Peyer's patch (tissue), 4 donors: Measurements from ENCODE around the gene PPP1CB. TPM values are rescaled to one million over a fixed set of nuclear protein-coding genes. Genes with fewer than 3 reads are reported as not detected.

Experiments
- DNase-seq, 3 donors: peaks; one replicate each; pipeline ENCODE4 v3.0.0-alpha.2; 2017 to 2019
- H3K27ac ChIP-seq, 4 donors: fragments of 200-600 bp; sonication (generic); one replicate each; pipeline ENCODE4 v1.5.1; 2016 to 2019
- H3K27me3 ChIP-seq, 2 donors: fragments of 200-600 bp; sonication (generic); one replicate each; pipeline ENCODE4 v1.5.1; 2019
- H3K36me3 ChIP-seq, 3 donors: fragments of 200-600 bp; sonication (generic); one replicate each; pipeline ENCODE4 v1.5.1; 2016 to 2019
- H3K4me1 ChIP-seq, 4 donors: fragments of 200-600 bp; sonication (generic); one replicate each; pipeline ENCODE4 v1.5.1; 2016 to 2019
- H3K4me3 ChIP-seq, 4 donors: fragments of 200-600 bp; sonication (generic); 1 replicate in 3 of 4; 2 replicates in 1 of 4; pipeline ENCODE4 v1.5.1; 2016 to 2019; ENCODE audit warnings: mild to moderate bottlenecking in 1 of 4
- H3K9me3 ChIP-seq, 4 donors: fragments of 200-600 bp; sonication (generic); one replicate each; pipeline ENCODE4 v1.5.1; 2016 to 2019; ENCODE audit warnings: mild to moderate bottlenecking in 1 of 4
- CTCF ChIP-seq, 6 experiments: fragments of 450-650 bp in 4 of 6; fragments of 200-600 bp in 2 of 6; sonication (generic) in 1 of 6; IDR thresholded peaks; one replicate each; pipeline ENCODE4 v1.5.1; 2017 to 2019; ENCODE audit warnings: antibody characterized with exemption in 6 of 6, mild to moderate bottlenecking in 3 of 6, moderate library complexity in 1 of 6
- POLR2A ChIP-seq, 2 donors: fragments of 450-650 bp; IDR thresholded peaks; one replicate each; pipeline ENCODE4 v1.5.1; 2017; ENCODE audit warnings: antibody characterized with exemption in 2 of 2, mild to moderate bottlenecking in 2 of 2, moderate library complexity in 2 of 2
- total RNA-seq, 4 donors: library from RNA; depleted of rRNA; stranded (reverse); fragments of >200 nt; gene quantifications; one replicate each; pipeline ENCODE4 v1.1.0, GENCODE V29; 2016

Gene PPP1CB
- total RNA-seq, 4 donors from 2014 or later = 92.8 to 200 (median 123) TPM

- Histone ChIP-seq H3K36me3 (no peaks in the 10 kb centered on the region), H3K27me3 (no peaks in the 10 kb centered on the region), H3K27ac (peak overlapping the region; percentile 99 to 100 (median 100)), H3K9me3 (no peaks in the 10 kb centered on the region), H3K4me3 (peak overlapping the region; percentile 81 to 98 (median 96)), H3K4me1 (peaks cover 0 to 40% (median 4%) of the 10 kb centered on the region in 4 donors)
- no peak for DNase-seq
- TF ChIP-seq POLR2A (IDR thresholded peaks at IDR 0.05) (no peak), CTCF (IDR thresholded peaks at IDR 0.05) (no peak)
Measured at GRCh38 chr2:28752631-28753376, 1.2 kb downstream of the PPP1CB start.

- no peaks in the 10 kb centered on the region for H3K9me3 ChIP-seq
- H3K36me3 ChIP-seq = no peaks in the 10 kb centered on the region
- H3K4me3 ChIP-seq = peak overlapping the region in 2 of 4 donors; percentile 13 to 98
- H3K4me1 ChIP-seq = peaks cover 0 to 51% (median 3%) of the 10 kb centered on the region in 4 donors
- no peaks in the 10 kb centered on the region for H3K27me3 ChIP-seq
- TF ChIP-seq POLR2A (IDR thresholded peaks at IDR 0.05) = no peak
- no peak for TF ChIP-seq CTCF (IDR thresholded peaks at IDR 0.05)
- peak overlapping the region in 2 of 4 donors; percentile 21 to 100 for H3K27ac ChIP-seq
- no peak for DNase-seq
Measured at GRCh38 chr2:28754321-28754720, 2.7 kb downstream of the PPP1CB start.

DNA sequence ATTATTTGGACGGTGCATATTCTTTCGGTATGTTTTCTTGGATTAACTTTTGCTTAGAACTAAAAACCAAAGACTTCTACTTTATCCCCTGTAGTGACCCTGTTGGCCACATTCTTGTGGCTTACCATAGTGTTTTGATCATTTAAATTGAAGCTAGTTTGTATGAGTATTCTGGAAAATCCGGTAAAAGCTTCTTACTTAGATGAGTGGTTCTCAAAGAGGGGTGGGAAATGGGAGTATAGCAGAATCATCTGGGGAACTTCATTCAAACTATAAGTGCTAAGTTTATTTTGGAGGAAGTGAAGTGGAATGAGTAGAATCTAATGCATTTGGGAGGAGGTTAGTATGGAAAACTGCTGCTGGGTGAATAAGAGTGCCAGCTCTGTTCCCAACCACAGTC is 3.8 kb downstream of the PPP1CB start:
- H3K9me3 ChIP-seq = no peaks in the 10 kb centered on the region
- peaks cover 0 to 47% (median 1%) of the 10 kb centered on the region in 4 donors for H3K4me1 ChIP-seq
- H3K4me3 ChIP-seq = peak overlapping the region in 1 of 4 donors; percentile 98
- no peak for TF ChIP-seq CTCF (IDR thresholded peaks at IDR 0.05)
- no peak for TF ChIP-seq POLR2A (IDR thresholded peaks at IDR 0.05)
- H3K27me3 ChIP-seq = no peaks in the 10 kb centered on the region
- DNase-seq = no peak
- peaks cover 0 to 10% (median 0%) of the 10 kb centered on the region in 3 donors for H3K36me3 ChIP-seq
- H3K27ac ChIP-seq = peak overlapping the region in 1 of 4 donors; percentile 100

DNA sequence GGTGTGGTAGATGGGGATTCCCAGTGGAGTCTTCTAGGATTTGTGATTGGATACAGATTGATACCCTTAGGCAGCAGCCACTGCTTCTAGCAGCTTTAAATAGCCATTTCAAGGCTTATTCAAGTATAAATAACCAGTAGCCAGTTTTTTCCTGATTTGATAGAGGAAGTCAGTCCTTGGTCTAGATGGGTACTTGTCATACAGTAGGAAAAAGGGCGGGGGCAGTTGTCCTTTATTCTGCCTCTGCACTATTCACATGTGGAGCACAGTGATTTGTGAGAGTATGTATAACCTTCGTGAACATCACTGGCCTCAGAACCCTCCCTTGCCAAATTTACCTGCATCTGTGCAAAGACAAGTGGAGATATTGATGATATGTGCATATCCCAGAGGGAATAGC is 6.8 kb downstream of the PPP1CB start:
- Histone ChIP-seq H3K4me3 (no peak overlapping the region), H3K4me1 (peaks cover 0 to 48% (median 3%) of the 10 kb centered on the region in 4 donors), H3K9me3 (no peaks in the 10 kb centered on the region), H3K27ac (no peak overlapping the region), H3K27me3 (no peaks in the 10 kb centered on the region), H3K36me3 (peaks cover 0 to 30% (median 0%) of the 10 kb centered on the region in 3 donors)
- DNase-seq = no peak
- TF ChIP-seq CTCF (IDR thresholded peaks at IDR 0.05) (no peak), POLR2A (IDR thresholded peaks at IDR 0.05) (no peak)

DNA sequence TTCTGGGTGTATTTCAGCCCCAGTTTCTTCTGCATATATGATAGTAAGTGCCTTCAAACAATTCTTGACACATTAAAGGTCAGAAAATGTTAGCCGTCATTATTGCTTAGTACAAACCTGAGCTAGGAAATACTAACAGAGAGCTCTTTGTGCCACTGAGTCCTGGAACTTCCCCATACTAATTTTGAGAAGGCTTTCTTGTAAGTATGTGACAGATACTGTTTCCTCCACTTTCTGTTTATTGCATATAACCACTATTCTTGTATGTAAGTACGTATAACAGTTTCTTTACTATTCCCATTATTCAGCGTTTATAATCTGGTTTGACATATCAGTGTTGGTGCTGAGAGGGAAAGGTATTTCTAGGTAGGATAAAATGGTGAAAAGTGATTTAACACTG is 9.8 kb downstream of the PPP1CB start:
- peaks cover 0 to 53% (median 6%) of the 10 kb centered on the region in 4 donors for H3K4me1 ChIP-seq
- no peak for DNase-seq
- peaks cover 0 to 30% (median 0%) of the 10 kb centered on the region in 3 donors for H3K36me3 ChIP-seq
- H3K4me3 ChIP-seq = no peak overlapping the region
- TF ChIP-seq CTCF (IDR thresholded peaks at IDR 0.05) = no peak
- TF ChIP-seq POLR2A (IDR thresholded peaks at IDR 0.05) = no peak
- H3K27me3 ChIP-seq = no peaks in the 10 kb centered on the region
- no peaks in the 10 kb centered on the region for H3K9me3 ChIP-seq
- H3K27ac ChIP-seq = no peak overlapping the region
